IPS-15b (cell line): ENCODE measurements around the gene PKNOX2.
A peak's percentile ranks its signal among the peaks of the same experiment; 100 is the strongest.

Experiments used
- H3K27me3 ChIP-seq: one replicate; pipeline ENCODE4 v1.6.1; 2013; ENCODE audit warnings: low read length; ENCODE audit not compliant: control insufficient read depth, insufficient read depth
- H3K36me3 ChIP-seq: one replicate; pipeline ENCODE4 v1.6.1; 2013; ENCODE audit warnings: low read length; ENCODE audit not compliant: control insufficient read depth, insufficient read depth
- H3K4me1 ChIP-seq: one replicate; pipeline ENCODE4 v1.6.1; 2013; ENCODE audit warnings: mild to moderate bottlenecking, low read length; ENCODE audit not compliant: control insufficient read depth, insufficient read depth
- H3K4me3 ChIP-seq: one replicate; pipeline ENCODE4 v1.5.1; 2013; ENCODE audit warnings: low read depth, low read length
- H3K9ac ChIP-seq: one replicate; pipeline ENCODE4 v1.6.1; 2013; ENCODE audit warnings: low read depth, mild to moderate bottlenecking, low read length
- H3K9me3 ChIP-seq: one replicate; pipeline ENCODE4 v1.6.1; 2013; ENCODE audit warnings: mild to moderate bottlenecking, low read length; ENCODE audit not compliant: control insufficient read depth, insufficient read depth

Gene PKNOX2

GRCh38 chr11:125164422-125165110 is at the start of gene PKNOX2:
Gene PKNOX2, plus strand, starts transcription at chr11:125164751. Its CDS starts 186,555 bp downstream, at chr11:125351306.
- H3K9ac ChIP-seq: peak within 1 kb of the TSS; percentile 49

GRCh38 chr11:125117429-125117828 is 47.1 kb upstream of the PKNOX2 start:
- no peak overlapping the region for H3K9ac ChIP-seq
- no peaks in the 10 kb centered on the region for H3K9me3 ChIP-seq
- no peaks in the 10 kb centered on the region for H3K4me1 ChIP-seq
- peaks cover 20% of the 10 kb centered on the region for H3K27me3 ChIP-seq
- no peaks in the 10 kb centered on the region for H3K36me3 ChIP-seq
- H3K4me3 ChIP-seq: no peak overlapping the region

More at GRCh38 chr11:125164422-125165110, at the start of gene PKNOX2:
- Histone ChIP-seq H3K27me3 (peaks cover 43% of the 10 kb centered on the region), H3K4me3 (peak within 1 kb of the TSS; percentile 64), H3K36me3 (no peaks in the 10 kb centered on the region), H3K4me1 (peaks cover 25% of the 10 kb centered on the region), H3K9me3 (no peaks in the 10 kb centered on the region)

- Histone ChIP-seq H3K4me3 (no peak overlapping the region), H3K27me3 (peaks cover 33% of the 10 kb centered on the region)
These were observed 41.2 kb upstream of the PKNOX2 start for GRCh38 chr11:125123194-125123946.

GRCh38 chr11:125123947-125124617 is 40.5 kb upstream of the PKNOX2 start:
- H3K9me3 ChIP-seq: no peaks in the 10 kb centered on the region
- H3K4me1 ChIP-seq: no peaks in the 10 kb centered on the region
- no peaks in the 10 kb centered on the region for H3K36me3 ChIP-seq
- H3K9ac ChIP-seq: no peak overlapping the region
- H3K4me3 ChIP-seq: no peak overlapping the region
- peaks cover 33% of the 10 kb centered on the region for H3K27me3 ChIP-seq

More at GRCh38 chr11:125123194-125123946, 41.2 kb upstream of the PKNOX2 start:
- Histone ChIP-seq H3K36me3 (no peaks in the 10 kb centered on the region), H3K9me3 (no peaks in the 10 kb centered on the region), H3K9ac (no peak overlapping the region), H3K4me1 (no peaks in the 10 kb centered on the region)

GRCh38 chr11:125124618-125124992 is 39.9 kb upstream of the PKNOX2 start:
- Histone ChIP-seq H3K4me3 (no peak overlapping the region), H3K27me3 (peaks cover 33% of the 10 kb centered on the region)

GRCh38 chr11:125128450-125128849 is 36.1 kb upstream of the PKNOX2 start:
- peaks cover 17% of the 10 kb centered on the region for H3K27me3 ChIP-seq

More at GRCh38 chr11:125124618-125124992, 39.9 kb upstream of the PKNOX2 start:
- H3K9me3 ChIP-seq: no peaks in the 10 kb centered on the region
- no peaks in the 10 kb centered on the region for H3K4me1 ChIP-seq
- H3K36me3 ChIP-seq: no peaks in the 10 kb centered on the region
- H3K9ac ChIP-seq: no peak overlapping the region

GRCh38 chr11:125129316-125129993 is 35.1 kb upstream of the PKNOX2 start:
- Histone ChIP-seq H3K9ac (no peak overlapping the region), H3K4me3 (no peak overlapping the region), H3K27me3 (peaks cover 17% of the 10 kb centered on the region)

More at GRCh38 chr11:125128450-125128849, 36.1 kb upstream of the PKNOX2 start:
- Histone ChIP-seq H3K9me3 (no peaks in the 10 kb centered on the region), H3K4me3 (no peak overlapping the region), H3K4me1 (no peaks in the 10 kb centered on the region), H3K9ac (no peak overlapping the region), H3K36me3 (no peaks in the 10 kb centered on the region)

GRCh38 chr11:125132071-125132470 is 32.5 kb upstream of the PKNOX2 start:
- Histone ChIP-seq H3K4me3 (no peak overlapping the region), H3K9me3 (no peaks in the 10 kb centered on the region), H3K36me3 (no peaks in the 10 kb centered on the region), H3K27me3 (peaks cover 11% of the 10 kb centered on the region), H3K9ac (no peak overlapping the region), H3K4me1 (no peaks in the 10 kb centered on the region)

More at GRCh38 chr11:125129316-125129993, 35.1 kb upstream of the PKNOX2 start:
- no peaks in the 10 kb centered on the region for H3K36me3 ChIP-seq
- H3K9me3 ChIP-seq: no peaks in the 10 kb centered on the region
- no peaks in the 10 kb centered on the region for H3K4me1 ChIP-seq

GRCh38 chr11:125132596-125132995 is 32.0 kb upstream of the PKNOX2 start:
- Histone ChIP-seq H3K4me1 (no peaks in the 10 kb centered on the region), H3K27me3 (peaks cover 9% of the 10 kb centered on the region), H3K9ac (no peak overlapping the region), H3K4me3 (no peak overlapping the region), H3K9me3 (no peaks in the 10 kb centered on the region), H3K36me3 (no peaks in the 10 kb centered on the region)

GRCh38 chr11:125136001-125136400 is 28.6 kb upstream of the PKNOX2 start:
- H3K27me3 ChIP-seq: peaks cover 37% of the 10 kb centered on the region
- peaks cover 17% of the 10 kb centered on the region for H3K4me1 ChIP-seq
- no peaks in the 10 kb centered on the region for H3K9me3 ChIP-seq
- no peak overlapping the region for H3K9ac ChIP-seq
- H3K36me3 ChIP-seq: no peaks in the 10 kb centered on the region
- H3K4me3 ChIP-seq: no peak overlapping the region

- Histone ChIP-seq H3K36me3 (no peaks in the 10 kb centered on the region), H3K9me3 (no peaks in the 10 kb centered on the region), H3K4me3 (no peak overlapping the region), H3K4me1 (peaks cover 26% of the 10 kb centered on the region), H3K27me3 (peaks cover 58% of the 10 kb centered on the region), H3K9ac (no peak overlapping the region)
These were observed 25.6 kb upstream of the PKNOX2 start for GRCh38 chr11:125138966-125139365.
